Ovary (tissue), 3 donors: Measurements from ENCODE around the gene NKD2.

Experiments used
- CTCF ChIP-seq, 3 donors: fragments of 450-650 bp in 2 of 3; fragments of 200-600 bp in 1 of 3; IDR thresholded peaks; one replicate each; pipeline versions ENCODE4 v1.5.1 to v1.8.0; 2016 to 2022; ENCODE audit warnings: antibody characterized with exemption in 3 of 3, mild to moderate bottlenecking in 1 of 3
- EP300 ChIP-seq: sonication (generic); formaldehyde crosslinking; IDR thresholded peaks from one replicate; pipeline ENCODE4 v1.6.1; 2017; ENCODE audit warnings: antibody characterized with exemption
- POLR2A ChIP-seq: fragments of 450-650 bp; IDR thresholded peaks from one replicate; pipeline ENCODE4 v1.6.1; 2017; ENCODE audit warnings: antibody characterized with exemption, mild to moderate bottlenecking, moderate library complexity
- donor health status: DM: no; HTN: no; CAD: no.

GRCh38 chr5:994821-995220, 13.8 kb upstream of the NKD2 start:
- TF ChIP-seq CTCF (IDR thresholded peaks at IDR 0.05) (no peak), POLR2A (no peak), EP300 (no peak)
